8988T (cell line): ENCODE results near the gene CNBD2.
"Not testable (repeated sequence)": the region's sequence is repeated elsewhere in the genome, so short reads cannot be mapped to it uniquely, and the experiment has no call there.

Source experiments
- DNase-seq: peaks from one replicate; pipeline ENCODE4 v3.0.0; 2011

CNBD2 gene

DNA sequence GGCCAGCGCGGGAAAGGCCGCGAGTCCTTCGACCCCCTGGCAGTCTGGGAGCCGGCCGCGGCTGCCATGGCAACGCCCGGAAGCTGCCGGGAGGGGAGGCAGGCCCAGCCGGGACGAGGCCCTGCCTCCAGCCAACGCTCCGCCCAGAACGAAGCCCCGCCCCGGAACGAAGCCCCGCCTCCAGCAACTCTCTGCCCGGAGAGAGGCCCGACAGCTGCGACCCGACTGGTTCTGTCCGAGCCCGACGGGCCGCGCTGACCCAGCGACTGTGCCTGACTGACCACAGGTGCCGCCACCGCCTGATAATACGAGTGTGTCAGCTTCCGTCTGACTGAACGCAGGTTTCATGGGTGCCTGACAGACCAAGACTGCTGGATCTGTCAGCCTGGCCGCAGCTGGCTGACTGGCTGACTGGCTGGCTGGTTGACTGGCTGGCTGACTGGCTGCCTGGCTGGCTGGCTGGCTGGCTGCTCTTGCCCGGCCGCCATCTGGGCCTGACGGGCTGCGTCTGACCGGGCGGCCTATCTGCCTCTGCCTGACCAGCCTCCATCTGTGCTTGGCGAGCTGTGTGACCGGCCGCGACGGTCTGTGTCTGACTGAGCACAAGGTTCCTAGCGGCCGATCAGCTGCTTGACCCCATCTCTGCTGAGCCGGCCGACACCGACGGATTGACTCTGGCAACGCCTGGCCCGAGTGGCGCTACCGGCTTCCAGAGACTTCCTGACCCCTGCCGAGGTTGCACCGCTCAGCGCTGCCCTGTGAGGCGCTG, 96.5 kb downstream of the CNBD2 start:
- peak; percentile 86 for DNase-seq

DNA sequence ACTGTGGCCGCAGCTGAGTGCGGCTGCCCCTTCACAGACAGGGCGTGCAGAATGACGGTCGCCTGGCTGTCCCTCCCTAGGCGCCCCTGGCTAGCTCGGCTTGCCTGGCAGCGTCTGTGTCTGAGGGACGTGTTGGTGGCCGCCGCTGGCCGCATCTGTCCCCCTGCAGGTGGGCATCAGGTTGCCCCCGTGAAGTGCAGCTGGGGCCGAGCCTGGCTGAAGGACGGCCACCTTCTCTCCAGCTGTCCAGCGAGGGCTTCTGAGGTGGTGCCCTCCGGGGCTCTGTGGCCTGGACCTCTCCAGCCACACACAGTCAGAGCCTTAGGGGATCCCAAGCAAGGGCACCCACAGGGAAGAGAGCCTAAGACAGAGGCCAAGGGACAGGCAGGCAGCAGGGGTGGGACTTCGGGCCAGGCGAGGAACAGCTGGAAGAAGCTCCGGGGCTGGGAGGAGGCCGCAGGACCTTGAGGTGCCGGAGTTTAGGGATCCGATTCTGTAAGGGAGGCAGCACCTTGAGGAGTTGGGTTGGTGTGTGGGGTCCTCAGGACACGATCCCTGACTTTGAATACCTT, 97.1 kb downstream of the CNBD2 start:
- no peak for DNase-seq

DNA sequence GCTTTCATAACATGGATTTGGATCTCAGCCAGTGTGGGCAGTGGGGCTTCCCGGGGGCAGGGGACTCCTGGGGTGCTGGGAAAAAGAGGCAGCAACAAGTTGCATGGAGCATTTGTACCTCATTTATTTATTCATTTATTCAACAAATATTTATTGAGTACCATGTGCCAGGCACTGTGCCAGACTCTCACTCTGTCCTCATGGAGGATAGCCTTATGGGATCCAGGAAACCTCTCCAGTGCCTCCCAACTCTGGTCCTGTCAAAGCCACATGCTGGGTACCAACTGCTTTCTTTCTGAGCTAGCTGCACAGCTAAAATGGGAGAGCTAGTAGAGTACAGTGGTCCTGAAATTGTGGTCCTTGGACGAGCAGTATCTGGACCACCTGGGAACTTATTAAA, 98.4 kb downstream of the CNBD2 start:
- no peak for DNase-seq

DNA sequence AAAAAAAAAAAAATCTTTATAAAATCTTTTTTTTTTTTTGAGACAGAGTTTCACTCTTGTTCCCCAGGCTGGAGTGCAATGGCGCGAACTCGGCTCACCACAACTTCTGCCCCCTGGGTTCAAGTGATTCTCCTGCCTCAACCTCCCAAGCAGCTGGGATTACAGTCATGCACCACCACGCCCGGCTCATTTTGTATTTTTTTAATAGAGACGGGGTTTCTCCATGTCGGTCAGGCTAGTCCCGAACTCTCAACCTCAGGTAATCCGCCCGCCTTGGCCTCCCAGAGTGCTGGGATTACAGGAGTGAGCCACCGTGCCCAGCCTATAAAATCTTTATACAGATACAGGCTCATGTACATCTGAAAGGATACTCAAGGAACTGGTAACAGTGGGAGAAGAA, 100.1 kb downstream of the CNBD2 start:
- DNase-seq: not testable (repeated sequence)

DNA sequence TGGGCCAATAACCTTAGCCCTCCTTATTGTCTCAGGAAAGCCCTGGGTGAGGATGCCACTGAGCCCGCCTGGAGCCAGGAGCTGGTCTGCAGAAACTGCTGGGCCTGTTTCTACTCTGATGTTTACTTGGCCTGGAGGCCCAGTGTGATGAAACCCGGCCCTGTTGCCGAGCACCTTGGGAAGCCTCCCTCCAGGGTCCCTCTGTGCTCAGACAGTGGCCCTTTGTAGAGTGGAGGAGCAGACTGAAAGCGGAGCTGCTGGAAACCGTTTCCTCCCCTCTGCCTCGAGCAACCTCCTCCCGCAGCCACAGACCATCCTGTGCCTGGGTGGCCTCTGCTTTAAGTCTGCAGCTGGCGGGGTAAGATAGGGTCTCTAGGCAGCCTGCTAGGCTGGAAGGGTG, 102.1 kb downstream of the CNBD2 start:
- DNase-seq: no peak

DNA sequence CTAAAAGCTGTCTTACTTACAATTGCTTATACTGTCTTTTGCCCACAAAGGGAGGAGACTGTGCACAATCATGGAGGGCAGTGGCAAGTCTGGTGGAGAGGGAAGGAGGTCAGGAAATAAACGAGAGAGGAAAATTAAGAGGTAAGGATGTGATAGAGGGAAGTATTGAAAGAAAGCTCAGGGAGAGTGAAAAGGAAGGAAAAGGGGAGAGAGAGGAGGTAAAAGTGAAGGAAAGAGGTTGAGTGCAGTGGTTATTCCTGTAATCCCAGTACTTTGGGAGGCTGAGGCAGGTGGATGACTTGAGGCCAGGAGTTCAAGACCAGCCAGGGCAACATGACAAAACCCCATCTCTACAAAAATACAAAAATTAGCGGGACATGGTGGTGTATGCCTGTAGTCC, 103.5 kb downstream of the CNBD2 start:
- DNase-seq: no peak

DNA sequence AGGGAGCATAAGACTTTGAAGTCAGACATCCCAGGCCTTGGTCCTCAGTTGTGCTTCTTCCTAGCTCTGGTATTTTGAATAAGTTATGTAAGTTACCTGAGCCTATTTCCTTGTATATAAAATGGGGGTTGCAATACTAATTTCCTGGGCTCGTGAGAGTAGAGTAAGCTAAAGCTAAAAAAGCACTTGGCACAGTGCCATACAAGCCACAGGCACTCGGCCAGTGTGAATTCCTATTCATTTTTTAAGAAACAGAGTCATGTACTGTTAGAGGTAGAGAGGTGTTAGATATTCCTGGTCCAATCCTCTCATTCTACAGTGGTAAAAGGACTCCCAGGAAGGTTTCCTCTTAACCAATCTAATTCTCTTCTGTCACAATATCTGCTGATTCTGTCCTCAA, 106.6 kb downstream of the CNBD2 start:
- DNase-seq: no peak

DNA sequence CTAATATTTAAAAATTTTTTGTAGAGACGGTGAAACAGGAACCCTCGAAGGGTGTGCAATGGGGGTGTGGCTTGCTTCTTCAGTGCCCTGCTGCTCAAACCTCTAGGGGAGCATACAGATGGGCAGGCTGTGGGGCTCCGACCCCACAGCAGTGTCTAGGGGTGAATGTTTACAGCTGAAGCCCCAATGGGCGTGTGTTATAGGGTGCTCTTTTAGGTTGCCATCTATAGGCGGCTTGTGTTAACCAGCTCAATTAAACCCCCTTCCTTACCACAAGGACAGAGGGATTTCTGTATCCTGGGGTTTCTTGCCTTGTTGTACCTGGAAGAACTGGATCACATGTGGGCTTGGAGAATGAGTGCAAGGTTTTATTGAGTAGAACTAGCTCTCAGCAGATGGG, 109.4 kb downstream of the CNBD2 start:
- DNase-seq: not testable (repeated sequence)

DNA sequence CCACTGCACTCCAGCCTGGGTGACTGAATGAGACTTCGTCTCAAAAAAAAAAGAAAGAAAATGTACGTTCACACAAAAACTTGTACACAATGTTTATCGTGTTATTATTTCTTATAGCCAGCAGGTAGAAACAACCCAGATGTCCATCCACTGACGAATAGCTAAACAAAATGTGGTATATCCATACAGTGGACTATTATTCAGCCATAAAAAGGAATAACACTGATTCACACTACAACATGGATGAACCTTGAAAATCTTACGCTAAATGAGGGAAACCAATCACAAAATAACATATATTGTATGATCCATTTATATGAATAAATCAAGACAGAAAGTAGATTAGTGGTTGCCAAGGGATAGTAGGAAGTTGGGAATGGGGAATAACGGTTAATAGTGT, 111.1 kb downstream of the CNBD2 start:
- DNase-seq: no peak

DNA sequence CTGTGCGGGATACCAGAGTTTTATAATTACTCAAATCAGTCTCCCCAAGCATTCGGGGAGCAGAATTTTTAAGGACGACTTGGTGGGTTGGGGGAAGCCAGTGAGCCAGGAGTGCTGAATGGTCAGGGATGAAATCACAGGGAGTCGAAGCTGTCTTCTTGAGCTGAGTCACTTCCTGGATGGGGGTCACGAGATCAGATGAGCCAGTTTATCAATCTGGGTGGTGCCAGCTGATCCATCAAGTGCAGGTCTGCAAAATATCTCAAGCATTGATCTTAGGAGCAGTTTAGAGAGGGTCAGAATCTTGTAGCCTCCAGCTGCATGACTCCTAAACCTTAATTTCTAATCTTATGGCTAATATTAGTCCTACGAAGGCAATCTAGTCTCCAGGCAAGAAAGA, 111.6 kb downstream of the CNBD2 start:
- not testable (repeated sequence) for DNase-seq
